GM18951 (cell line): ENCODE measurements around the gene IP6K1.
"Not testable (repeated sequence)": the region's sequence is repeated elsewhere in the genome, so short reads cannot be mapped to it uniquely, and the experiment has no call there.

Experiments
- POLR2A ChIP-seq: IDR thresholded peaks from 4 replicates; pipeline ENCODE4 v1.6.1; 2011; ENCODE audit warnings: mild to moderate bottlenecking; ENCODE audit not compliant: insufficient read length, insufficient read depth; ENCODE audit errors: extremely low read depth
- in situ Hi-C: fragments of 300-500 bp; cut with MboI; formaldehyde crosslinking; loops from one replicate; pipeline ENCODE4 v1.12.0; 2022; ENCODE audit warnings: low sequenced_read_pairs, mixed read lengths, inconsistent platforms; ENCODE audit not compliant: unreplicated experiment

The IP6K1 gene

DNA sequence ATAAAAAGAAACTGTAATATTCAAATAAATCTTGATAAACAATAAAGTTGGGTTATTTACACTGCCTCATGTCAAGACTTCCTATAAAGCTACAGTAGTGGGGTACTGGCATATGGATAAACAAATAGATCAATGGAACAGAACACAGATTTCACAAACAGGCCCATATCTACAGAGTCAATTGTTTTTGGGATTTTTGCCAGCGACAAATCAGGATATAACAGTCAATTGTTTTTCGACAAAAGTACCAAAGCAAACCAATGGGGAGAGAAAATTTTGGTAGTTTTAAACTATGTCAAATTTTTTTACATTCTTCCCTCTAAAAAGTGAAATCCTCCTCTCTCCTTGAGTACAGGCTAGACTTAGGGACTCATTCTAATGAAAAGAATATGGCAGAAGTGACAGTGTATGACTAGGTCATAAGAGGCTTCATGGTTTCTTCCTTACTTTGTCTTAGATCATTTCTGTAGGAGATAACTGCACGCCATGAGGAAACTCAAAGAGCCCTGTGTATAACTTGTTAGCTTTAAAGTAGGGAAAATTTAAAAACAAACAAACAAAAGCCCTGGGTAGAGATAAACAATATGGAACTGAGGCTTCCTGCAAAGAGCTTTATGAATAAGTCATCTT, 16.9 kb downstream of the IP6K1 start:
- no peak for TF ChIP-seq POLR2A
- in situ Hi-C loops = no loop called here

GRCh38 chr3:49763981-49764380, 22.4 kb downstream of the IP6K1 start:
- in situ Hi-C loops = no loop called here
- TF ChIP-seq POLR2A = no peak

DNA sequence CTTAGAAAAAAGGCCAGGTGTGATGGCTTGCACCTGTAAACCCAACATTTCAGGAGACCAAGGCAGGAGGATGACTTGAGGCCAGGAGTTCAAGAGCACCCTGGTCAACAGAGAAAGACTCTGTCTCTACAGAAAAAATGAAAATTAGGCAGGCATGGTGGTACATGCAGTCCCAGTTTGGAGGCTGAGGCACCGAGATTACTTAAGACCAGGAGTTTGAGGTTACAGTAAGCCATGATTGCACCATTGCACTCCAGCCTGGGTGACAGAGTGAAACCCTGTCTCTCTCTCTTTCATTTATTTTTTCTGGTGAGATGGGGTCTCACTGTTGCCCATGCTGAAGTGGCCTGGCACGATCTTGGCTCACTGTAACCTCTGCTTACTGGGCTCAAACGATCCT, 24.7 kb downstream of the IP6K1 start:
- in situ Hi-C loops = no loop called here
- no peak for TF ChIP-seq POLR2A

- no peak for TF ChIP-seq POLR2A
- in situ Hi-C loops = no loop called here
Measured at GRCh38 chr3:49759226-49759625, 27.1 kb downstream of the IP6K1 start.

GRCh38 chr3:49757197-49757596, 29.1 kb downstream of the IP6K1 start:
- no peak for TF ChIP-seq POLR2A
- in situ Hi-C loops = no loop called here

- TF ChIP-seq POLR2A = no peak
- in situ Hi-C loops = no loop called here
Measured at GRCh38 chr3:49756036-49756435, 30.3 kb downstream of the IP6K1 start.

- no peak for TF ChIP-seq POLR2A
- in situ Hi-C loops = no loop called here
Measured at GRCh38 chr3:49754536-49754935, 31.8 kb downstream of the IP6K1 start.

GRCh38 chr3:49751501-49751900, 34.8 kb downstream of the IP6K1 start:
- in situ Hi-C loops = no loop called here
- no peak for TF ChIP-seq POLR2A

- in situ Hi-C loops = no loop called here
- no peak for TF ChIP-seq POLR2A
Measured at GRCh38 chr3:49750056-49750455, 36.3 kb downstream of the IP6K1 start.

DNA sequence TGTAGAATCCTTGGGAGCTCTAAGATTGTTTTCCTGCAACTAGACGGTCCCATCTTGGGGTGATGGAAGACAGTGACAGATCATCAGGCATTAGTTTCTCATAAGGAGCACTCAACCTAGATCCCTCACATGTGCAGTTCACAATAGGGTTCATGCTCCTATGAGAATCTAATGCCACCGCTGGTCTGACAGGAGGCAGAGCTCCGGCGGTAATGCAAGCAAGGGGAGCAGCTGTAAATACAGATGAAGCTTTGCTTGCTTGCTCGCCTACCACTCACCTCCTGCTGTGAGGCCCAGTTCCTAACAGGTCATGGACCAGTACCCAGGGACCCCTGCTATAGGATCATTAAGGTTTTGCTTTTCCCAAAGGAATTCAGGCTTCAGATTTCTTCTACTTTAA, 37.5 kb downstream of the IP6K1 start:
- in situ Hi-C loops = not testable (repeated sequence)

- no peak for TF ChIP-seq POLR2A
- in situ Hi-C loops = no loop called here
Measured at GRCh38 chr3:49747792-49748480, 38.4 kb downstream of the IP6K1 start.

GRCh38 chr3:49745986-49746385, 40.4 kb downstream of the IP6K1 start:
- TF ChIP-seq POLR2A = no peak
- in situ Hi-C loops = no loop called here

DNA sequence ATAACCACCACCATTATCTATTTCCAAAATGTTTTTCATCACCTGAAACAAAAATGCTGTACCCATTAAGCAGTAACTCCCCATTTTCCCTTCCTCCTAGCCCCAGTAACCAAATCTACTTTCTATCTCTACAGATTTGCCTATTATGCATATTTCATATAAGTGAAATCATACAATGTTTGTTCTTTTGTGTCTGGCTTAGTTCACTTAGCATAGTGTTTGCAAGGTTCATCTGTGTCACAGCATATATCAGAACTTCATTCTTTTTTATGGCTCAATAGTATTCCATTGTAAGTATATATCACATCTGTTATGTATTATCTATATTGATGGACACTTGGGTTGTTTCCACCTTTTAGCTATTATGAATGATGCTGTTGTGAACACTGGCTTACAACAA, 45.9 kb downstream of the IP6K1 start:
- in situ Hi-C loops = no loop called here

GRCh38 chr3:49738067-49738713, 48.2 kb downstream of the IP6K1 start:
- TF ChIP-seq POLR2A = no peak
- in situ Hi-C loops = no loop called here

More for the DNA sequence above, 45.9 kb downstream of the IP6K1 start:
- TF ChIP-seq POLR2A = no peak
